GM12878 (cell line): Measurements from ENCODE around the gene COL25A1. TPM values are rescaled to one million over a fixed set of nuclear protein-coding genes. Genes with fewer than 3 reads are reported as not detected.

Source experiments
- ATAC-seq: fragments of 200-7000 bp; cut with Tn5 transposase; 3 replicates; pipeline ENCODE4 v1.9.1; 2020; ENCODE audit warnings: mild to moderate bottlenecking, moderate library complexity
- BruUV-seq: library from RNA; stranded (reverse); fragments of 400-500 nt; replicated peaks from 2 replicates; lab custom pipeline; 2021; lab: Mats Ljungman, UMichigan
- CTCF ChIA-PET: fragments of 300-600 bp; sonication (Branson Sonifier 250); formaldehyde crosslinking; extraction: SDS; loops from one replicate; lab custom pipeline; 2021; ENCODE audit warnings: inconsistent platforms; lab: Yijun Ruan, JAX
- POLR2A ChIA-PET: fragments of 350-600 bp; formaldehyde crosslinking; extraction: SDS; loops from one replicate; lab custom pipeline; 2021; ENCODE audit warnings: inconsistent platforms; lab: Charles Lee
- RAD21 ChIA-PET: fragments of 300-600 bp; sonication (Branson Sonifier 250); formaldehyde crosslinking; loops from one replicate; lab custom pipeline; 2023; ENCODE audit warnings: antibody characterized with exemption; ENCODE audit not compliant: unreplicated experiment; lab: Charles Lee
- SMC1A ChIA-PET: fragments of 300-600 bp; sonication (Branson Sonifier 250); formaldehyde crosslinking; loops from one replicate; lab custom pipeline; 2023; ENCODE audit not compliant: unreplicated experiment, uncharacterized antibody; lab: Charles Lee
- DNase-seq: peaks from one replicate; pipeline ENCODE4 v3.0.0-alpha.2; 2011; ENCODE audit warnings: low read depth, low spot score
- FAIRE-seq: peaks from 3 replicates; lab custom pipeline; 2011; peaks lifted over from hg19 to GRCh38; lab: Jason Lieb, UNC
- H2AFZ ChIP-seq: 2 replicates; pipeline ENCODE4 v1.6.0; 2011; ENCODE audit warnings: low read depth, low read length, control low read depth; ENCODE audit not compliant: control insufficient read depth
- H3K27ac ChIP-seq: 2 replicates; pipeline ENCODE4 v1.5.1; 2011; ENCODE audit warnings: control low read depth; ENCODE audit not compliant: control insufficient read depth, insufficient read depth
- H3K27me3 ChIP-seq, 2 experiments: replicated peaks in 1 of 2; 2 replicates each; pipeline versions ENCODE4 v1.6.0 to v1.6.1; 2011; ENCODE audit warnings: low read length in 1 of 2; ENCODE audit not compliant: control insufficient read depth in 2 of 2, insufficient read depth in 2 of 2
- H3K36me3 ChIP-seq, 2 experiments: 2 replicates each; pipeline ENCODE4 v1.5.1; 2011; ENCODE audit warnings: low read length in 1 of 2; ENCODE audit not compliant: control insufficient read depth in 2 of 2, insufficient read depth in 2 of 2
- H3K4me1 ChIP-seq: 2 replicates; pipeline ENCODE4 v1.6.1; 2011; ENCODE audit warnings: mild to moderate bottlenecking, low read length, moderate library complexity, mixed read lengths; ENCODE audit not compliant: control insufficient read depth, insufficient read depth
- H3K4me2 ChIP-seq: 2 replicates; pipeline ENCODE4 v1.6.0; 2011; ENCODE audit warnings: control low read depth; ENCODE audit not compliant: control insufficient read depth, insufficient read depth
- H3K4me3 ChIP-seq: fragments of 200-600 bp; sonication (generic); 2 replicates; pipeline ENCODE4 v1.5.1; 2016
- H3K79me2 ChIP-seq: 2 replicates; pipeline ENCODE4 v1.6.0; 2011; ENCODE audit warnings: low read length; ENCODE audit not compliant: control insufficient read depth, insufficient read depth
- H3K9ac ChIP-seq: 2 replicates; pipeline ENCODE4 v1.8.0; 2011; ENCODE audit warnings: low read length, control low read depth, mixed read lengths; ENCODE audit not compliant: control insufficient read depth, insufficient read depth
- H3K9me3 ChIP-seq: replicated peaks from 3 replicates; pipeline ENCODE4 v1.5.1; 2011; ENCODE audit warnings: mild to moderate bottlenecking, low read length; ENCODE audit not compliant: control insufficient read depth, insufficient read depth
- H4K20me1 ChIP-seq: 2 replicates; pipeline ENCODE4 v1.6.0; 2011; ENCODE audit not compliant: control insufficient read depth, insufficient read depth
- ATF3 ChIP-seq: IDR thresholded peaks from 2 replicates; pipeline ENCODE4 v1.6.1; 2011; ENCODE audit warnings: low read depth, mild to moderate bottlenecking, low read length, moderate library complexity, borderline replicate concordance; ENCODE audit errors: extremely low read depth
- CREB1 ChIP-seq: IDR thresholded peaks from 2 replicates; pipeline ENCODE4 v1.6.1; 2012; ENCODE audit warnings: low read depth, mild to moderate bottlenecking, inconsistent platforms
- IRF3 ChIP-seq: fragments of 450-650 bp; IDR thresholded peaks from 2 replicates; pipeline ENCODE4 v1.6.1; 2014; ENCODE audit warnings: mild to moderate bottlenecking
- NR2C2 ChIP-seq: IDR thresholded peaks from 2 replicates; pipeline ENCODE4 v1.6.1; 2011; ENCODE audit warnings: borderline replicate concordance, low read depth; ENCODE audit not compliant: control insufficient read depth, insufficient read length
- PBX3 ChIP-seq: IDR thresholded peaks from 2 replicates; pipeline ENCODE4 v1.6.1; 2011; ENCODE audit warnings: mild to moderate bottlenecking, low read depth, low read length, moderate library complexity; ENCODE audit not compliant: insufficient replicate concordance
- REST ChIP-seq: IDR thresholded peaks from 2 replicates; pipeline ENCODE4 v1.6.1; 2012; ENCODE audit warnings: mild to moderate bottlenecking, low read depth, low read length
- SUPT20H ChIP-seq: IDR thresholded peaks from 2 replicates; pipeline ENCODE4 v1.6.1; 2011; ENCODE audit warnings: low read depth, mild to moderate bottlenecking, low read length, moderate library complexity, borderline replicate concordance; ENCODE audit not compliant: control insufficient read depth
- TBL1XR1 ChIP-seq: IDR thresholded peaks from 2 replicates; pipeline ENCODE4 v1.6.1; 2012; ENCODE audit warnings: low read depth, low read length, improper control_type of control experiment
- WGBS: methylation state at CpG from one replicate; pipeline ENCODE4 v1.1.6; 2016; ENCODE audit warnings: low lambda C conversion rate; ENCODE audit not compliant: insufficient replicate concordance, insufficient coverage; ENCODE audit errors: missing lambda C conversion rate; 5-methylcytosine and 5-hydroxymethylcytosine counted together
- in situ Hi-C: fragments of 300-500 bp; cut with MboI; formaldehyde crosslinking; loops from 9 replicates; pipeline ENCODE4 v1.14.3; 2018; ENCODE audit warnings: mixed read lengths
- intact Hi-C: fragments of 100-400 bp; cut with micrococcal nuclease; formaldehyde crosslinking; loops from one replicate; pipeline ENCODE4 v1.14.2; 2022; ENCODE audit not compliant: unreplicated experiment
- polyA plus RNA-seq, 11 experiments: library from polyadenylated mRNA; depleted of rRNA in 4 of 11; unstranded in 6 of 11; stranded (reverse) in 5 of 11; fragments of >200 nt; fragmentation: Nextera tagmentation in 4 of 11; fragmentation: Illumina TruSeq in 1 of 11; extraction: Ambion mirVana in 4 of 11; extraction: Trizol in 1 of 11; gene quantifications; 1 replicate in 1 of 11; 2 replicates in 10 of 11; pipeline versions ENCODE4 v1.2.1 to v1.2.3, GENCODE V29; 2011 to 2016; ENCODE audit warnings: inconsistent platforms in 2 of 11, missing spikeins in 2 of 11, low read depth in 1 of 11
- total RNA-seq, 4 experiments: library from RNA; depleted of rRNA in 3 of 4; stranded (reverse); fragments of >200 nt in 3 of 4; fragmentation: Illumina TruSeq in 1 of 4; extraction: Trizol in 1 of 4; gene quantifications; 2 replicates each; pipeline versions ENCODE4 v1.2.1 to v1.2.3, GENCODE V29; 2013 to 2021

COL25A1 gene
- total and polyA plus RNA-seq, 10 of the 15 experiments (the other 5 are each of a cell fraction or from before 2014, with no cell fraction given) = 0.01 to 0.26 (median 0.12) TPM; not detected in 6

GRCh38 chr4:109179061-109179460 is 123.4 kb downstream of the COL25A1 start:
- DNase-seq (no peak), FAIRE-seq (no peak), ATAC-seq (no peak)
- ChIA-PET CTCF (interaction anchor here (0.8 kb wide), 1 partner anchor 115 kb away, joined by 3 read pairs; no protein-coding TSS in a partner anchor), SMC1A (interaction anchor here (2.2 kb wide), 1 partner anchor 114 kb away, joined by 7 read pairs; no protein-coding TSS in a partner anchor), RAD21 (no interaction called here), POLR2A (no interaction called here)
- H3K9ac ChIP-seq = no peak overlapping the region
- H3K27me3 ChIP-seq = no peaks in the 10 kb centered on the region
- BruUV-seq = no TSS peak
- H3K27ac ChIP-seq = no peak overlapping the region
- H3K79me2 ChIP-seq = no peaks in the 10 kb centered on the region
- TF ChIP-seq SUPT20H (no peak), NR2C2 (no peak), REST (no peak), ATF3 (no peak), PBX3 (no peak), CREB1 (no peak), TBL1XR1 (no peak), IRF3 (no peak)
- no peak overlapping the region for H3K4me2 ChIP-seq
- no peaks in the 10 kb centered on the region for H3K36me3 ChIP-seq
- in situ Hi-C loops (no loop called here), intact Hi-C loops (no loop called here)
- H3K4me3 ChIP-seq = no peak overlapping the region
- 0% methylated on average over 3 of the region's 3 CpGs for WGBS
- H4K20me1 ChIP-seq = no peaks in the 10 kb centered on the region
- H3K4me1 ChIP-seq = no peaks in the 10 kb centered on the region
- no peak overlapping the region for H2AFZ ChIP-seq
- H3K9me3 ChIP-seq = no peaks in the 10 kb centered on the region
